ENCODE data around the gene ENAH.

Gene ENAH

DNA sequence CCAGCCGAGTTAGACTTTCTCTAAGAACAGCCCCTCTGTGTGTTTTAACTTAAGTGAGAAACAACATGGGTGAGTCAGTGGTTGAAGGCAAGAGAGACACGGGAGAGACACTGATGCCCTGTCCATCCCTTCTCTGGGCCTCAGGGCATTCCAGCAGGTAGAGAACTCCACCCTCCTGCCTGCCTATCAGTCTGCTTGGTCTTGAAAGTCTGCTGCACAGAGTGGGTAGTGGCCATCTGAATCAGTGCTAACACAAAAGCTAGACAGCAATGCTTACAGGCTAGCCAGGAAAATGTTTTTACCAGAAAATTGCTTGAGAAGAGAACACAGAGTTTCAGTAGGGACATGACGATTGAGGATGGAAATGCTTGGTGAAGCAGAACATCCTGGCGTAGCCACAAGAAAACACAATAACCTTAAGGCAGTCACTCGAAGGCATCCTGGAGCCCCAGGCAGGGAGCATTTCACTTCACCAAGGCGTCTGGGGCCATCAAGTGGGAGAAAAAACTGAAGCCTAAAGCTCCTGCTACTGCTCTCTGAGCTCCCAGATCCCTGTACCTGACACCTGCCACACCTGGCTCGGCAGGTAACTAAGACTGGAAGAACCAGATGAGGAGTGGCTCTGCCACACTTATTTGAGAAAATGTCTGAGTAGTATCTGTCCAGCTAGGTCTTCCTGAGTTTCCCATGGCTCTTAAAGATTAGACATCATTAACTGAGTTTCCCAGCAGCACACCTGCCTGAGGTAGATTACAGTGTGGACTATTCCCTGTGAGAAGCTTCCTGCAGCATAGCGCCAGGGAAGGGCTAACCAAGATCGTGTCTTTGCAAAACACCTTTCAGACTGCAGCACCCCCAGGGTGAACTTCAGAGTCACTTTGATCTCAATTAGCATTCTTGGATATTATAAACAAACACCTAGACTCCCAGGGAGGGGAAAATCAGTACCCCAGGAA, 207.0 kb downstream of the ENAH start:
- DNase-seq (ENCODE audit: low read depth, low spot score), result no peak
- TF ChIP-seq SUZ12 (IDR thresholded peaks at IDR 0.05; ENCODE audit: extremely low read depth, insufficient read depth, insufficient read length), result no peak
- no peak for TF ChIP-seq ZNF274 (IDR thresholded peaks at IDR 0.05; ENCODE audit: low read depth, low read length)
- TF ChIP-seq YY1 (IDR thresholded peaks at IDR 0.05; ENCODE audit: insufficient read depth, insufficient read length), result no peak
- H3K36me3 ChIP-seq (ENCODE audit: insufficient read depth, insufficient read length, low read length), result no peaks in the 10 kb centered on the region
- H3K9me3 ChIP-seq (ENCODE audit: insufficient read depth, low read length), result no peaks in the 10 kb centered on the region
- H3K9ac ChIP-seq (ENCODE audit: insufficient read length, low read depth), result no peak overlapping the region
- no peak overlapping the region for H3K4me3 ChIP-seq (ENCODE audit: insufficient read length, low read depth)
- peaks cover 3% of the 10 kb centered on the region for H3K27me3 ChIP-seq (ENCODE audit: insufficient read depth, insufficient read length)
- H3K4me1 ChIP-seq (ENCODE audit: insufficient read depth, insufficient read length), result peaks cover 16% of the 10 kb centered on the region

DNA sequence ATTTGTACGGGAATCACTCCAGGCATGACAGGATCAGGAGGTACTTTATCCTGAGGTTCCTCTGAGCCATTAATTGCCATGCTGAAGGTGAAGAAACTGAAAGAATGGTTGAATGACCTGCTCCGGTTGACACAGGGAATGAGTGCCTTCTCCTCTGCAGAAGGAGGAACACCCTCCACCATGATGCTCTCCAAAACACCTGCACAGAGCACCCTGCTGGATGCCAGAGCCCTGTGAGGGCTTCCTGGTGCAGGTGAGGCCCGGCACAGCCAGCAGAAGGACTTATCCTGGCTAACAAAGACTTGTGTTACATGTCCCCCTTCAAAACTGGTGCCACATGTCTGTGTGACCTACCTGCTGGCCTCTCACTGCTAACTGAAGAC, 210.8 kb downstream of the ENAH start:
- peaks cover 13% of the 10 kb centered on the region for H3K4me1 ChIP-seq (ENCODE audit: insufficient read depth, insufficient read length)

DNA sequence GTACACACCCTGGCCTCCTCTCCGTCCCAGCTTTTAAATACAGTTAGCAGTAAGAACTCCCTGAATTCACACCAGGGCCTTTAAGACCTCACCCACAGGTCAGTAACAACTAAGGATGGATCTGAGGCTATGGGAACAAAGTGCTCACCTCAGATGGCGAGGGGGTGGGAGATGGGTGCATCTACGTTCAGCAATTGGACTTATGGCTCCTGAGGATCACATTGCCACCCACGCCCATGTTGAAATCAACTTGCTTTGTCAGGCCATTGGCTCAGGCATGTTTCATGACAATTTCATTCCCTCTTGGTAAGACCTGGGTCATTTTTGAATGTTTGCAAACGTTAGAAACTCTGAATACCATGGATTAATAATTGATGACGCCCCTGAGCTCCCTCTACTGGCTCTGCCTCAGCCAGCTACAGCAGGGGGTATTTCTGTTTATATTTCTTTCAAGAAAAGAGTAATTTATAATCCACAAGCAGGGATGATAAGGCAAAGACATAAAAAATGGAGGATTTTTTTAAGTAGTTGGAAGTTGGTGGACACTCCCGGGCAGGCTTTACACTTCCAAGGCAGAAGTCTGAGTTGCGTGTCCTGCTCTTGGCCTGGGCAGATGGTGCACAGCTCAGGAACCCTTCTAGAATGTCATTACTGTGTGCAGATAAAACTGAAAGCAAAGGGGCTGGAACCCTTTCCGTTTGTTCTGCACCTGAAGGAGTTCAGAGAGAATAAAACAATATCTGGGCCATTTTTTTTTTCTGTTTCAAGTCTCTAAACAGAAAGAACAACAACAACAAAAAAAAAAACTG, 211.4 kb downstream of the ENAH start:
- Histone ChIP-seq H3K4me3 (ENCODE audit: insufficient read length, low read depth) (no peak overlapping the region), H3K9me3 (ENCODE audit: insufficient read depth, low read length) (no peaks in the 10 kb centered on the region), H3K27me3 (ENCODE audit: insufficient read depth, insufficient read length) (no peaks in the 10 kb centered on the region), H3K4me1 (ENCODE audit: insufficient read depth, insufficient read length) (peaks cover 7% of the 10 kb centered on the region), H3K36me3 (ENCODE audit: insufficient read depth, insufficient read length, low read length) (no peaks in the 10 kb centered on the region), H3K9ac (ENCODE audit: insufficient read length, low read depth) (no peak overlapping the region)
- DNase-seq (ENCODE audit: low read depth, low spot score), result no peak
- TF ChIP-seq YY1 (IDR thresholded peaks at IDR 0.05; ENCODE audit: insufficient read depth, insufficient read length) (no peak), SUZ12 (IDR thresholded peaks at IDR 0.05; ENCODE audit: extremely low read depth, insufficient read depth, insufficient read length) (no peak), ZNF274 (IDR thresholded peaks at IDR 0.05; ENCODE audit: low read depth, low read length) (no peak)

More for the DNA sequence above, 210.8 kb downstream of the ENAH start:
- Histone ChIP-seq H3K27me3 (ENCODE audit: insufficient read depth, insufficient read length) (no peaks in the 10 kb centered on the region), H3K4me3 (ENCODE audit: insufficient read length, low read depth) (no peak overlapping the region), H3K9me3 (ENCODE audit: insufficient read depth, low read length) (no peaks in the 10 kb centered on the region), H3K9ac (ENCODE audit: insufficient read length, low read depth) (no peak overlapping the region), H3K36me3 (ENCODE audit: insufficient read depth, insufficient read length, low read length) (no peaks in the 10 kb centered on the region)
- no peak for TF ChIP-seq ZNF274 (IDR thresholded peaks at IDR 0.05; ENCODE audit: low read depth, low read length)
- no peak for TF ChIP-seq YY1 (IDR thresholded peaks at IDR 0.05; ENCODE audit: insufficient read depth, insufficient read length)
- no peak for TF ChIP-seq SUZ12 (IDR thresholded peaks at IDR 0.05; ENCODE audit: extremely low read depth, insufficient read depth, insufficient read length)
- no peak for DNase-seq (ENCODE audit: low read depth, low spot score)

DNA sequence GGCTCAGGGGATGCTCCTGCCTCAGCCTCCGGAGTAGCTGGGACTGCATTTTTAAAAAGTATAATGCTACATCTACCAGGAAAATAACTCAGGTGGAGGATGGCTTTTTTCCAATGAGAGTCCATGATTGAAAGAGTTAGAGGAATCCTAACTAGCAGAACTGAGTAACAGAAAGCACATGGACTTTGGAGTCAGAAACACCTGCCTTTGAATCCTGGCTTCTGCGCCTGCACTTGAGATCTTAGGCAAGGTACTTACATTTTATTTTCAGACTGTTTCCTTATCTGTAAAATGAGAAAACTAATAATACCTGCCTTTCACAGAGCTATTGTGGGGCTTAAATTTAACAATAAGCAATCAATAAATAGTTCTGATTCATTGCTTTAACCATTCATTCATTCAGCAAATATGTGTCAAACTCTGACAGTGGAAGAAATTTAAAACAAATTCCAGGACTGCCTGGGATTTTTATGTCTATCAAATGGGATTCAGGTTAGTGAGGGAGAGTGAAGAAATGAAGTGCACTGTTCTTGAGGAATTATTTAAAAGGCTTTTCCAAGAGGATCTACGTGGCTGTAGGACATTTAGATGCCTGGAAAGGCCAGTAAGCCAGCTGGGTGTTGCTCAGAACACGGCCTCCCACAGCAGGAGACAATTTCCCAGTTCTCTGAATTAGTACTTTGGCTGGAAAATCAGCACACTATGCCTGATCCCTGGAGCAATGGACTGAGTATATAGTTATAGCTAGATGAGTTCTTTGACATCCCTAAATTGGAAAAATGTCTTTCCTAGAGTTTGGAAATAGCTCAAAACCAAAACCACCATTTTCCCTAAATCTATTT, 212.3 kb downstream of the ENAH start:
- Histone ChIP-seq H3K27me3 (ENCODE audit: insufficient read depth, insufficient read length) (no peaks in the 10 kb centered on the region), H3K9ac (ENCODE audit: insufficient read length, low read depth) (no peak overlapping the region), H3K9me3 (ENCODE audit: insufficient read depth, low read length) (no peaks in the 10 kb centered on the region), H3K36me3 (ENCODE audit: insufficient read depth, insufficient read length, low read length) (no peaks in the 10 kb centered on the region), H3K4me3 (ENCODE audit: insufficient read length, low read depth) (no peak overlapping the region), H3K4me1 (ENCODE audit: insufficient read depth, insufficient read length) (peaks cover under 1% of the 10 kb centered on the region)
- no peak for TF ChIP-seq SUZ12 (IDR thresholded peaks at IDR 0.05; ENCODE audit: extremely low read depth, insufficient read depth, insufficient read length)
- TF ChIP-seq YY1 (IDR thresholded peaks at IDR 0.05; ENCODE audit: insufficient read depth, insufficient read length), result no peak
- no peak for TF ChIP-seq ZNF274 (IDR thresholded peaks at IDR 0.05; ENCODE audit: low read depth, low read length)
- no peak for DNase-seq (ENCODE audit: low read depth, low spot score)

DNA sequence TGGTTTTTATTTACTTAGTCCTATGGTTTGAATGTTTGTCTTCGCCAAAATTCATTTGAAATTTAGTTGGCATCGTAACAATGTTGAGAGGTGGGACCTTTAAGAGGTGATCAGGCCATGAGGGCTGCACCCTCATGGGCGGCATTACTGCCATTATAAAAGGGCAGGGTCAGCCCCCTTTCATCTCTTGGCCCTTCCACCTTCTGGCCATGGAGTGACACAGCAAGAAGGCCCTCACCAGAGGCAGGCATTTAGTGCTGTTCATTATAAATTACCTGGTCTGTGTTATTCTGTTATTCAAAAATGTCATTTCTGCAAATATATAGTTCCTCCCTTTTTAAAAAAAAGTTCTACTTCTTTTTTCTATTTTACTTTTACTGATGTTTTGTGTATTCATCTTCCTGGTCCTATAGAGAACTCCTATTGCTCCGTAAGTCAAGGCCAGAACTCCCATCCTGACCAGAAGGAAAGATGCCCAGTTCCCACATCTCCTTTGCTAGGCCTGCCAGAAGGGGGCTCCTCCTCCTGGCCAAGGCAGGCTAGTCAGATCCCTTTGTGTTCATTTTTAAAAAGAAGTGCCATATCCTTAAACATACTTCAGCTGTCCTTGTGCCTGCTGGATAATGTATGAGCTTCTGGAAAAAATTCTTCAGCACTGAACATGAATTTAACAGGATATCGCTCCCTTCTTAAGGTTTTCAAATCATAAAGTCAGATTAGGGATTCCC, 215.0 kb downstream of the ENAH start:
- Histone ChIP-seq H3K4me1 (ENCODE audit: insufficient read depth, insufficient read length) (no peaks in the 10 kb centered on the region), H3K4me3 (ENCODE audit: insufficient read length, low read depth) (no peak overlapping the region), H3K27me3 (ENCODE audit: insufficient read depth, insufficient read length) (no peaks in the 10 kb centered on the region), H3K9me3 (ENCODE audit: insufficient read depth, low read length) (peaks cover 2% of the 10 kb centered on the region; the same call in 1 of the 2 replicates), H3K9ac (ENCODE audit: insufficient read length, low read depth) (no peak overlapping the region), H3K36me3 (ENCODE audit: insufficient read depth, insufficient read length, low read length) (no peaks in the 10 kb centered on the region)
- TF ChIP-seq ZNF274 (IDR thresholded peaks at IDR 0.05; ENCODE audit: low read depth, low read length), result 0 out of 2 replicates have a peak, but pooled peaks have one; percentile 26
- no peak for TF ChIP-seq YY1 (IDR thresholded peaks at IDR 0.05; ENCODE audit: insufficient read depth, insufficient read length)
- TF ChIP-seq SUZ12 (IDR thresholded peaks at IDR 0.05; ENCODE audit: extremely low read depth, insufficient read depth, insufficient read length), result no peak
- peak; percentile 25 for DNase-seq (ENCODE audit: low read depth, low spot score)
